K562 (cell line): ENCODE measurements around the gene ARHGAP15. TPM values are rescaled to one million over a fixed set of nuclear protein-coding genes. Genes with fewer than 3 reads are reported as not detected.

Experiments used
- ATAC-seq: fragments of 200-7000 bp; cut with Tn5 transposase; 3 replicates; pipeline ENCODE4 v1.9.1; 2020; ENCODE audit warnings: moderate library complexity
- BruUV-seq: library from RNA; stranded (reverse); fragments of 400-500 nt; replicated peaks from 2 replicates; lab custom pipeline; 2021; lab: Mats Ljungman, UMichigan
- CTCF ChIA-PET: fragments of 300-600 bp; formaldehyde crosslinking; extraction: SDS; loops from one replicate; lab custom pipeline; 2021; ENCODE audit warnings: low intra/inter-chr PET ratio; lab: Yijun Ruan, JAX
- POLR2A ChIA-PET: fragments of 300-600, 350-650 bp; sonication (Branson Sonifier 250); formaldehyde crosslinking; extraction: SDS; loops from one replicate; lab custom pipeline; 2021; ENCODE audit warnings: antibody characterized with exemption, inconsistent platforms; lab: Yijun Ruan, JAX
- DNase-seq, 4 experiments: peaks; one replicate each; pipeline versions ENCODE4 v3.0.0 to v3.0.0-alpha.2; 2011 to 2018; ENCODE audit warnings: low spot score in 3 of 4, mixed read lengths in 3 of 4; ENCODE audit errors: extremely low read depth in 1 of 4
- FAIRE-seq: peaks from 2 replicates; lab custom pipeline; 2011; peaks lifted over from hg19 to GRCh38; lab: Jason Lieb, UNC
- H2AFZ ChIP-seq: 2 replicates; pipeline ENCODE4 v1.6.0; 2011; ENCODE audit warnings: low read depth, low read length, control low read depth, inconsistent platforms
- H3K27ac ChIP-seq: fragments of 200-600 bp; 3 replicates; pipeline ENCODE4 v1.8.0; 2011; ENCODE audit warnings: low read depth, mild to moderate bottlenecking, control low read depth, inconsistent platforms, low read length, moderate library complexity, mixed read lengths; ENCODE audit errors: extremely low read depth
- H3K27me3 ChIP-seq, 2 experiments: fragments of 300-600 bp in 1 of 2; 2 replicates in 1 of 2; 3 replicates in 1 of 2; pipeline versions ENCODE4 v1.6.0 to v1.8.0; 2011; ENCODE audit warnings: inconsistent platforms in 2 of 2, low read length in 2 of 2, mild to moderate bottlenecking in 1 of 2, mixed read lengths in 1 of 2, moderate library complexity in 1 of 2; ENCODE audit not compliant: control insufficient read depth in 2 of 2, insufficient read depth in 2 of 2
- H3K36me3 ChIP-seq: fragments of 300-600 bp; 3 replicates; pipeline ENCODE4 v1.8.0; 2011; ENCODE audit warnings: mild to moderate bottlenecking, low read length, inconsistent platforms; ENCODE audit not compliant: control insufficient read depth, insufficient read depth
- H3K4me1 ChIP-seq, 2 experiments: fragments of 200-600 bp in 1 of 2; replicated peaks in 1 of 2; 2 replicates in 1 of 2; 3 replicates in 1 of 2; pipeline versions ENCODE4 v1.5.1 to v1.8.0; 2011; ENCODE audit warnings: inconsistent platforms in 2 of 2, low read length in 2 of 2, mild to moderate bottlenecking in 1 of 2, mixed read lengths in 1 of 2, moderate library complexity in 1 of 2; ENCODE audit not compliant: control insufficient read depth in 2 of 2, insufficient read depth in 2 of 2
- H3K4me2 ChIP-seq: 2 replicates; pipeline ENCODE4 v1.6.1; 2011; ENCODE audit warnings: low read length, control low read depth, inconsistent platforms, mixed read lengths; ENCODE audit not compliant: insufficient read depth
- H3K4me3 ChIP-seq: fragments of 200-600 bp; sonication (generic), shearing (Covaris generic); 2 replicates; pipeline ENCODE4 v1.5.1; 2016; ENCODE audit warnings: control low read depth, inconsistent platforms
- H3K79me2 ChIP-seq: fragments of 200-600 bp; 3 replicates; pipeline ENCODE4 v1.8.0; 2011; ENCODE audit warnings: low read length, inconsistent platforms; ENCODE audit not compliant: control insufficient read depth, insufficient read depth
- H3K9ac ChIP-seq, 2 experiments: 2 replicates each; pipeline versions ENCODE4 v1.6.0 to v1.6.1; 2011; ENCODE audit warnings: low read depth in 2 of 2, low read length in 2 of 2, control low read depth in 1 of 2, inconsistent platforms in 1 of 2, mild to moderate bottlenecking in 1 of 2, mixed read lengths in 1 of 2; ENCODE audit not compliant: insufficient read depth in 1 of 2
- H3K9me1 ChIP-seq: one replicate; pipeline ENCODE4 v1.6.0; 2011; ENCODE audit warnings: inconsistent platforms, mild to moderate bottlenecking, low read length, moderate library complexity; ENCODE audit not compliant: control insufficient read depth, insufficient read depth
- H3K9me3 ChIP-seq: replicated peaks from 2 replicates; pipeline ENCODE4 v1.5.1; 2011; ENCODE audit warnings: low read depth, low read length, inconsistent platforms; ENCODE audit not compliant: control insufficient read depth, insufficient read depth
- H4K20me1 ChIP-seq: replicated peaks from 2 replicates; pipeline ENCODE4 v1.6.1; 2011; ENCODE audit warnings: low read length, inconsistent platforms, mixed read lengths; ENCODE audit not compliant: control insufficient read depth, insufficient read depth
- BACH1 ChIP-seq: fragments of 200-800 bp; sonication (Bioruptor generic); IDR thresholded peaks from 2 replicates; pipeline ENCODE4 v1.6.1; 2016; ENCODE audit warnings: missing genetic modification characterization, missing compliant biosample characterization
- BMI1 ChIP-seq: fragments of 150-350 bp; IDR thresholded peaks from 2 replicates; pipeline ENCODE4 v1.6.1; 2014; ENCODE audit warnings: low read length
- C11orf30 ChIP-seq: fragments of 450-650 bp; IDR thresholded peaks from 2 replicates; pipeline ENCODE4 v1.6.1; 2016; ENCODE audit warnings: low read depth, mild to moderate bottlenecking
- DACH1 ChIP-seq: fragments of 450-650 bp; IDR thresholded peaks from 2 replicates; pipeline ENCODE4 v1.6.1; 2018; ENCODE audit not compliant: partially characterized antibody
- FOXA1 ChIP-seq: fragments of 450-650 bp; IDR thresholded peaks from 2 replicates; pipeline ENCODE4 v1.6.1; 2016; ENCODE audit warnings: mild to moderate bottlenecking, borderline replicate concordance
- HDAC3 ChIP-seq: fragments of 450-650 bp; IDR thresholded peaks from 2 replicates; pipeline ENCODE4 v1.6.1; 2018; ENCODE audit warnings: borderline replicate concordance, mild to moderate bottlenecking, moderate library complexity; ENCODE audit not compliant: partially characterized antibody
- HNRNPLL ChIP-seq: fragments of 200-400 bp; formaldehyde crosslinking; IDR thresholded peaks from 2 replicates; pipeline ENCODE4 v1.6.1; 2017; ENCODE audit warnings: low read length, low read depth, mild to moderate bottlenecking; ENCODE audit not compliant: poor library complexity, severe bottlenecking
- PREB ChIP-seq: sonication (generic); formaldehyde crosslinking; IDR thresholded peaks from 2 replicates; pipeline ENCODE4 v1.8.1; 2023; ENCODE audit warnings: mild to moderate bottlenecking, missing genetic modification reagents
- SMAD3 ChIP-seq: fragments of 450-650 bp; formaldehyde crosslinking; conservative IDR thresholded peaks from 2 replicates; pipeline ENCODE4 v1.4.0; 2020; ENCODE audit warnings: mild to moderate bottlenecking
- SMARCC2 ChIP-seq: fragments of 450-650 bp; IDR thresholded peaks from 2 replicates; pipeline ENCODE4 v1.6.1; 2017; ENCODE audit warnings: antibody characterized with exemption, moderate library complexity, mild to moderate bottlenecking, low read depth
- TRIM24 ChIP-seq, 2 experiments: fragments of 450-650 bp; IDR thresholded peaks; 2 replicates each; pipeline ENCODE4 v1.6.1; 2016
- ZKSCAN8 ChIP-seq: fragments of 200-800 bp; sonication (Bioruptor generic); IDR thresholded peaks from 2 replicates; pipeline ENCODE4 v1.6.1; 2016; ENCODE audit warnings: missing genetic modification characterization, missing compliant biosample characterization
- ZNF407 ChIP-seq: fragments of 450-650 bp; IDR thresholded peaks from 2 replicates; pipeline ENCODE4 v1.6.1; 2016; ENCODE audit warnings: low read depth
- WGBS: fragments of 100-300 bp; shearing (Covaris generic); methylation state at CpG from one replicate; pipeline ENCODE4 v1.1.6; 2016; ENCODE audit warnings: low coverage, mixed read lengths; ENCODE audit not compliant: insufficient coverage; ENCODE audit errors: missing lambda C conversion rate; 5-methylcytosine and 5-hydroxymethylcytosine counted together
- in situ Hi-C: fragments of 300-500 bp; cut with MboI; formaldehyde crosslinking; loops from 4 replicates; pipeline ENCODE4 v1.15.0; 2018; ENCODE audit warnings: inconsistent platforms, mixed read lengths
- intact Hi-C: fragments of 100-400 bp; cut with micrococcal nuclease; formaldehyde crosslinking; loops from 2 replicates; pipeline ENCODE4 v1.14.2; 2022
- polyA plus RNA-seq, 8 experiments: library from polyadenylated mRNA; depleted of rRNA in 4 of 8; stranded (reverse) in 5 of 8; unstranded in 3 of 8; fragments of >200 nt; fragmentation: Nextera tagmentation in 2 of 8; fragmentation: Illumina TruSeq in 1 of 8; extraction: Ambion mirVana in 2 of 8; extraction: Trizol in 1 of 8; gene quantifications; 2 replicates each; pipeline versions ENCODE4 v1.2.1 to v1.2.3, GENCODE V29; 2011 to 2014; ENCODE audit warnings: inconsistent platforms in 1 of 8, missing spikeins in 1 of 8
- total RNA-seq, 7 experiments: library from RNA; depleted of rRNA in 6 of 7; stranded (reverse); fragments of >200 nt in 6 of 7; fragmentation: Illumina TruSeq in 2 of 7; extraction: Trizol in 2 of 7; gene quantifications; 2 replicates each; pipeline versions ENCODE4 v1.2.1 to v1.2.3, GENCODE V29; 2011 to 2021; ENCODE audit warnings: low replicate concordance in 1 of 7

Gene ARHGAP15
- total and polyA plus RNA-seq, 9 of the 15 experiments (the other 6 are each of a cell fraction or from before 2014, with no cell fraction given): 1.5 to 17.9 (median 7.9) TPM

- no peak for ATAC-seq
- Histone ChIP-seq H3K9me3 (no peaks in the 10 kb centered on the region), H3K79me2 (no peaks in the 10 kb centered on the region)
- in situ Hi-C loops: no loop called here
- no peak for TF ChIP-seq HNRNPLL
- TF ChIP-seq ZNF407: no peak
- no peak for TF ChIP-seq PREB
- TF ChIP-seq BMI1: no peak
- TF ChIP-seq HDAC3: no peak
- no peak for TF ChIP-seq DACH1
- no peak for TF ChIP-seq C11orf30
- no peak for TF ChIP-seq SMAD3
- no peak for TF ChIP-seq ZKSCAN8 (CRISPR knock-in tag)
- no peak for TF ChIP-seq SMARCC2
- no peak for TF ChIP-seq BACH1 (tag)
- no peak for TF ChIP-seq FOXA1
- no peak for TF ChIP-seq TRIM24 (IDR thresholded peaks at IDR 0.05)
- TF ChIP-seq, all 486 proteins: peak for 0
- H3K9me1 ChIP-seq: no peaks in the 10 kb centered on the region
- intact Hi-C loops: no loop called here
- no peak overlapping the region for H3K9ac ChIP-seq
- FAIRE-seq (no peak), DNase-seq (no peak)
- no peaks in the 10 kb centered on the region for H3K4me1 ChIP-seq
- 10% methylated on average over 1 of the region's 1 CpG for WGBS
- H3K36me3 ChIP-seq: no peaks in the 10 kb centered on the region
- H3K4me2 ChIP-seq: no peak overlapping the region
- no peak overlapping the region for H3K4me3 ChIP-seq
- no peak overlapping the region for H3K27ac ChIP-seq
- H4K20me1 ChIP-seq: no peaks in the 10 kb centered on the region
- ChIA-PET CTCF (no interaction called here), POLR2A (interaction anchor here (1.1 kb wide), 1 partner anchor 10 kb away, joined by 3 read pairs; no protein-coding TSS in a partner anchor)
- H2AFZ ChIP-seq: no peak overlapping the region
- H3K27me3 ChIP-seq: no peaks in the 10 kb centered on the region
- BruUV-seq: no TSS peak
Measured at GRCh38 chr2:143808166-143808565, 678.9 kb downstream of the ARHGAP15 start.
